Activated B cell treated with CpG ODN at 0.5 μM for 24 hours (primary cell): ENCODE measurements around the gene AGBL4. TPM values are rescaled to one million over a fixed set of nuclear protein-coding genes. Genes with fewer than 3 reads are reported as not detected.

ENCODE experiments used
- ATAC-seq: fragments of 200-7000 bp; cut with Tn5 transposase; one replicate; pipeline ENCODE4 v1.10.0; 2021; ENCODE audit warnings: low read depth, mild to moderate bottlenecking, moderate library complexity
- CTCF ChIA-PET: fragments of 350-600 bp; sonication (Branson Sonifier 250); formaldehyde crosslinking; loops from one replicate; lab custom pipeline; 2021; ENCODE audit warnings: antibody characterized with exemption; lab: Charles Lee
- POLR2A ChIA-PET: fragments of 350-600 bp; sonication (Branson Sonifier 250); formaldehyde crosslinking; loops from one replicate; lab custom pipeline; 2021; ENCODE audit warnings: antibody characterized with exemption; lab: Charles Lee
- DNase-seq: peaks from one replicate; pipeline ENCODE4 v3.0.0; 2022
- H3K27ac Mint-ChIP-seq: one replicate; pipeline ENCODE4 v1.8.0; 2020; ENCODE audit warnings: mixed read lengths
- H3K27me3 Mint-ChIP-seq: one replicate; pipeline ENCODE4 v1.8.0; 2021; ENCODE audit warnings: mixed read lengths
- H3K36me3 Mint-ChIP-seq: one replicate; pipeline ENCODE4 v1.8.0; 2021; ENCODE audit warnings: low read depth, mixed read lengths
- H3K4me1 Mint-ChIP-seq: one replicate; pipeline ENCODE4 v1.8.0; 2021; ENCODE audit warnings: mixed read lengths
- H3K4me3 Mint-ChIP-seq: one replicate; pipeline ENCODE4 v1.8.0; 2020; ENCODE audit warnings: mild to moderate bottlenecking, mixed read lengths
- H3K9me3 Mint-ChIP-seq: one replicate; pipeline ENCODE4 v1.8.0; 2020; ENCODE audit warnings: mixed read lengths
- CTCF ChIP-seq: fragments of 200-600 bp; IDR thresholded peaks from one replicate; pipeline ENCODE4 v1.8.0; 2022; ENCODE audit warnings: antibody characterized with exemption, mild to moderate bottlenecking
- intact Hi-C: fragments of 100-400 bp; cut with micrococcal nuclease; formaldehyde crosslinking; loops from one replicate; pipeline ENCODE4 v1.15.1; 2024
- total RNA-seq: library from RNA; stranded (reverse); gene quantifications from 2 replicates; pipeline ENCODE4 v1.2.3, GENCODE V29; 2022

Gene AGBL4
- total RNA-seq, 1 donor from 2014 or later, result 0.24 TPM

- Mint-ChIP-seq H3K27me3 (peaks cover 11% of the 10 kb centered on the region), H3K36me3 (no peaks in the 10 kb centered on the region), H3K4me3 (no peak overlapping the region), H3K27ac (no peak overlapping the region), H3K4me1 (no peaks in the 10 kb centered on the region), H3K9me3 (no peaks in the 10 kb centered on the region)
- ChIA-PET CTCF (no interaction called here), POLR2A (no interaction called here)
- intact Hi-C loops, result no loop called here
- DNase-seq, result no peak
- ATAC-seq, result no peak
- TF ChIP-seq CTCF, result no peak
Measured at GRCh38 chr1:48667782-48668181, 1356.0 kb downstream of the AGBL4 start.

DNA sequence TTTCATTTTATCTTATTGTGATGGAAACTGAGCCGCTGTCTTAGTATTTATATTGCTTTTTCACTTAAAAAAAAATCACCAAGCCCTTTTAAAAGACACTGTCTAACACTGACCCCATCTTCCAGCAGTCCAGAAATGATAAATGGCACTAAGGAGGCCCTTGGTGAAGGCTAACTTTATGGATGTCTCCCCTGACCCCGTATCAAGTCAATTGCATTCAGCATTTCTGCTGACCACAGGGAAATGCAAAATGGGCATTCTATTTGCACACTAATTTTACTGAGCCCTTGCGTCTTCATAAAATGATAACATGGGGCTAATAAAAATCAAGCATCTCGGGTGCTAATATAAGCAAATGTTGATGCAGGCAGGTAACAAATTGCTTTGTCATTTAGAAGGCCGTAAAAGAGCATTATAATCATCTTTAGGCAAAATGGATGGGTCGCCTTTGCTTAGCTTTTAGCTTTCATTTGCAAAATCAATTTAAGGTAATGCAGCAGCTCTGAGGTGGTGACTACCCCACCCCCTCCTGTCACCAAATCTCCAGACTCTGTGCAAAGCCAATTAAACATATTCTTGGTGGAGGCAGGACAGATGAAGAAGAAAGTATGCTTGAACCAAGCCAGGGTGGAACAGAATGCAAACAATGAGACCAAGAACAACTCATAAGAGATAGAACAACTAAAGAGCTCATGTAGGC lies 1357.9 kb downstream of the AGBL4 start:
- Mint-ChIP-seq H3K27ac (no peak overlapping the region), H3K36me3 (no peaks in the 10 kb centered on the region), H3K4me1 (no peaks in the 10 kb centered on the region), H3K27me3 (peaks cover 8% of the 10 kb centered on the region), H3K9me3 (no peaks in the 10 kb centered on the region), H3K4me3 (no peak overlapping the region)
- ATAC-seq (no peak), DNase-seq (no peak)
- intact Hi-C loops, result no loop called here
- POLR2A ChIA-PET, result no interaction called here
- CTCF ChIA-PET, result interaction anchor here (0.8 kb wide), 1 partner anchor 12 kb away, joined by 5 read pairs; no protein-coding TSS in a partner anchor
- TF ChIP-seq CTCF, result no peak

DNA sequence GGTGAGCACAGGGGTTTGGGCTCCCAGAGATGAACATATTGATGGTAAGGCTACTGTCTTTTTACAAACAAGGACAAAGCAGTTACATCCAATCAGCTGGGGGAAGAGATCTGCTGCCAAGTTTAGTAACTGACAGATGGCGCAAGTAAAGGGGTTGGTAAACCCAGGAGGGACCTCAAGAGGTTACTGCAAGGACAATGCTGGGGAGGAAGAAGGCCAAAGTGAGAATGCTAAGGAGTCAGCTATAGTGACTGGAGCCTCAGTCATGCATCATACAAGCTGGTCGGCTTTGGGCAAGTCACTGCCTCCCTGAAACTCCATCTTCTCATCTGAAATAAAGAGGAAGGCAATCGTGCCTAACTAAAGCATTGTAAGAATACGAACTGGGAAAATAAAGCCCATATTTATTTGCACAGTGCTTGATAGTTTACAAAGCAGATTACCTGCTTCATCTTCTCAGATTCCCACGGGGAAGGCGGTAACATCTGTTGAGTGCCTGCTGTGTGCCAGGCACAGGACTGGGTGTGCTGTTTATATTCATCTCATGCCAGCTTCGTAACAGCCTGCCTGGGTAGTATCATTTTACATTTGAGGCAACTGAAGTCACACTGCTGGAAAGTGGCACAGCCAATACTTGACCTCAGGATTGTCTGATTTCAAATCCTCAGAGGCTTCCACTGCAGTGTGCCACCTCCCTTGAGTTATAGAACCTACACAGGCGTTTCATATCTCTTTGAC lies 1361.9 kb downstream of the AGBL4 start:
- Mint-ChIP-seq H3K36me3 (no peaks in the 10 kb centered on the region), H3K4me3 (no peak overlapping the region), H3K27ac (no peak overlapping the region), H3K9me3 (no peaks in the 10 kb centered on the region), H3K27me3 (peaks cover 3% of the 10 kb centered on the region), H3K4me1 (peaks cover 7% of the 10 kb centered on the region)
- ATAC-seq (no peak), DNase-seq (no peak)
- CTCF ChIA-PET, result no interaction called here
- TF ChIP-seq CTCF, result no peak
- POLR2A ChIA-PET, result no interaction called here
- intact Hi-C loops, result no loop called here

GRCh38 chr1:48659801-48660200 lies 1364.0 kb downstream of the AGBL4 start:
- intact Hi-C loops, result no loop called here
- peaks cover 2% of the 10 kb centered on the region for H3K27me3 Mint-ChIP-seq
- DNase-seq, result no peak
- H3K27ac Mint-ChIP-seq, result no peak overlapping the region
- no peaks in the 10 kb centered on the region for H3K36me3 Mint-ChIP-seq
- TF ChIP-seq CTCF, result no peak
- POLR2A ChIA-PET, result no interaction called here
- H3K9me3 Mint-ChIP-seq, result no peaks in the 10 kb centered on the region
- CTCF ChIA-PET, result interaction anchor here (1.2 to 1.7 kb wide), 2 partner anchors 17 to 158 kb away, joined by 3 to 4 read pairs; no protein-coding TSS in a partner anchor
- no peak overlapping the region for H3K4me3 Mint-ChIP-seq
- H3K4me1 Mint-ChIP-seq, result peaks cover 7% of the 10 kb centered on the region
- ATAC-seq, result no peak

DNA sequence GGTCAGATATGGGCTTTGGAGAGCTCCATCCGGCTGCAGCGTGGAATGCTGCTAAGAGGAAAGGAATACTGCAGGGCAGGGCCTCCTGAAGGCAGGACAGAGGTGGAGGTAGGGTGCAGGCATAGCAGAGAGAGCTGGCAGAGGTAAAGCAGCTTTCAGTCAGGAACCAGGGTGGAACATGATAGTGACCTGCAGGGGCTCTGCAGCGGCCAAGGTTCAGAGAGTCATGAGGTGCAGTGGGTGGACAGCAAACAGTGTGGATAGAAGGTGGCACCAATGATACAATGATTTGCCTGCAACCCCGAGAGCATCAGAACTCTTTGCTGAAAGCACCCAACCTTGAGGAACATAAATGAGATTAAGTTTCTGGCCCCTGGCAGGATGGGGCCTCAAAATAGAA lies 1366.3 kb downstream of the AGBL4 start:
- no peak for TF ChIP-seq CTCF
- Mint-ChIP-seq H3K36me3 (no peaks in the 10 kb centered on the region), H3K4me3 (no peak overlapping the region), H3K9me3 (no peaks in the 10 kb centered on the region), H3K27ac (no peak overlapping the region), H3K4me1 (peaks cover 7% of the 10 kb centered on the region), H3K27me3 (peaks cover 2% of the 10 kb centered on the region)
- CTCF ChIA-PET, result no interaction called here
- ATAC-seq, result no peak
- intact Hi-C loops, result no loop called here
- no peak for DNase-seq
- POLR2A ChIA-PET, result no interaction called here
